A673 (cell line): ENCODE measurements around the gene SLX4IP. TPM values are rescaled to one million over a fixed set of nuclear protein-coding genes. Genes with fewer than 3 reads are reported as not detected.

ENCODE experiments used
- BruUV-seq: library from RNA; stranded (reverse); fragments of 400-500 nt; replicated peaks from 2 replicates; lab custom pipeline; 2021; lab: Mats Ljungman, UMichigan
- CTCF ChIA-PET: fragments of 300-600 bp; sonication (Branson Sonifier 250); formaldehyde crosslinking; loops from one replicate; lab custom pipeline; 2022; ENCODE audit warnings: antibody characterized with exemption; lab: Charles Lee
- POLR2A ChIA-PET: fragments of 300-600 bp; sonication (Branson Sonifier 250); formaldehyde crosslinking; loops from one replicate; lab custom pipeline; 2022; ENCODE audit warnings: antibody characterized with exemption; ENCODE audit not compliant: low non-redundant PET; lab: Charles Lee
- DNase-seq: peaks from one replicate; pipeline ENCODE4 v3.0.0-alpha.2; 2015; ENCODE audit warnings: low spot score
- H3K27ac ChIP-seq: fragments of 200-600 bp; sonication (generic); 2 replicates; pipeline ENCODE4 v1.5.1; 2016; ENCODE audit warnings: mixed run types, low read depth, mild to moderate bottlenecking, mixed read lengths, antibody characterized with exemption, low read length; ENCODE audit not compliant: poor library complexity, severe bottlenecking
- H3K27me3 ChIP-seq: fragments of 200-600 bp; sonication (generic); replicated peaks from 2 replicates; pipeline ENCODE4 v1.6.1; 2017; ENCODE audit warnings: mixed run types, low read depth, mild to moderate bottlenecking, mixed read lengths, antibody characterized with exemption, low read length; ENCODE audit not compliant: insufficient read depth, poor library complexity
- H3K36me3 ChIP-seq: fragments of 200-600 bp; sonication (generic); 2 replicates; pipeline ENCODE4 v1.6.1; 2016; ENCODE audit warnings: mixed run types, mild to moderate bottlenecking, mixed read lengths, antibody characterized with exemption, low read length; ENCODE audit not compliant: insufficient read depth, poor library complexity, severe bottlenecking
- H3K4me1 ChIP-seq: fragments of 200-600 bp; sonication (generic); 2 replicates; pipeline ENCODE4 v1.6.1; 2017; ENCODE audit warnings: mixed run types, mild to moderate bottlenecking, mixed read lengths, antibody characterized with exemption, low read length; ENCODE audit not compliant: insufficient read depth, poor library complexity, severe bottlenecking
- H3K4me3 ChIP-seq: fragments of 200-600 bp; sonication (generic); 2 replicates; pipeline ENCODE4 v1.5.1; 2016; ENCODE audit warnings: low read depth, mixed run types, mild to moderate bottlenecking, mixed read lengths, low read length; ENCODE audit not compliant: poor library complexity, severe bottlenecking
- H3K9me3 ChIP-seq: fragments of 200-600 bp; sonication (generic); 2 replicates; pipeline ENCODE4 v1.6.1; 2016; ENCODE audit warnings: mixed run types, low read depth, mild to moderate bottlenecking, mixed read lengths, antibody characterized with exemption, low read length; ENCODE audit not compliant: poor library complexity, severe bottlenecking
- CTCF ChIP-seq: fragments of 300-800, 200-600 bp; sonication (generic); conservative IDR thresholded peaks from 2 replicates; pipeline ENCODE4 v1.5.1; 2017; ENCODE audit warnings: low read depth, mild to moderate bottlenecking, antibody characterized with exemption, low read length, moderate library complexity, mixed read lengths
- EZH2 ChIP-seq: fragments of 200-600 bp; sonication (generic); IDR thresholded peaks from 2 replicates; pipeline ENCODE4 v1.6.1; 2017; ENCODE audit warnings: borderline replicate concordance, low read depth, mild to moderate bottlenecking, mixed read lengths, antibody characterized with exemption, low read length; ENCODE audit not compliant: poor library complexity, severe bottlenecking
- intact Hi-C: fragments of 100-400 bp; cut with micrococcal nuclease; formaldehyde crosslinking; loops from one replicate; pipeline ENCODE4 v1.10.0; 2022; ENCODE audit not compliant: unreplicated experiment
- total RNA-seq: library from RNA; stranded (reverse); gene quantifications from 2 replicates; pipeline ENCODE4 v1.2.3, GENCODE V29; 2021

Gene SLX4IP
- total RNA-seq, 1 experiment from 2014 or later = 9.8 TPM

GRCh38 chr20:10577648-10578047 is 142.5 kb downstream of the SLX4IP start:
- Histone ChIP-seq H3K4me3 (no peak overlapping the region), H3K27me3 (no peaks in the 10 kb centered on the region), H3K4me1 (peaks cover 18% of the 10 kb centered on the region), H3K27ac (no peak overlapping the region), H3K9me3 (no peaks in the 10 kb centered on the region), H3K36me3 (no peaks in the 10 kb centered on the region)
- no TSS peak for BruUV-seq
- CTCF ChIA-PET = no interaction called here
- POLR2A ChIA-PET = no interaction called here
- intact Hi-C loops = no loop called here
- TF ChIP-seq CTCF (no peak), EZH2 (no peak)
- no peak for DNase-seq

- BruUV-seq = no TSS peak
- Histone ChIP-seq H3K4me1 (peaks cover 18% of the 10 kb centered on the region), H3K27ac (no peak overlapping the region), H3K27me3 (no peaks in the 10 kb centered on the region), H3K36me3 (no peaks in the 10 kb centered on the region), H3K4me3 (no peak overlapping the region), H3K9me3 (no peaks in the 10 kb centered on the region)
- intact Hi-C loops = no loop called here
- ChIA-PET POLR2A (no interaction called here), CTCF (no interaction called here)
- DNase-seq = no peak
- no peak for TF ChIP-seq CTCF
- TF ChIP-seq EZH2 = no peak
These were observed 143.5 kb downstream of the SLX4IP start for GRCh38 chr20:10578607-10579006.

- H3K4me1 ChIP-seq = peaks cover 25% of the 10 kb centered on the region
- H3K36me3 ChIP-seq = no peaks in the 10 kb centered on the region
- H3K27me3 ChIP-seq = no peaks in the 10 kb centered on the region
- no TSS peak for BruUV-seq
- no peak overlapping the region for H3K4me3 ChIP-seq
- H3K27ac ChIP-seq = no peak overlapping the region
- no peak for TF ChIP-seq EZH2
- TF ChIP-seq CTCF = no peak
- intact Hi-C loops = no loop called here
- no peaks in the 10 kb centered on the region for H3K9me3 ChIP-seq
- ChIA-PET CTCF (no interaction called here), POLR2A (no interaction called here)
- no peak for DNase-seq
These were observed 144.8 kb downstream of the SLX4IP start for GRCh38 chr20:10579942-10580341.
